Kidney (tissue), 14 donors: ENCODE measurements around the gene MRPL34. TPM values are rescaled to one million over a fixed set of nuclear protein-coding genes. Genes with fewer than 3 reads are reported as not detected.
A peak's percentile ranks its signal among the peaks of the same experiment; 100 is the strongest.

Experiments
- DNase-seq, 5 donors: peaks; one replicate each; pipeline ENCODE4 v3.0.0-alpha.2; 2013 to 2020
- FAIRE-seq: peaks from 2 replicates; lab custom pipeline; 2012; peaks lifted over from hg19 to GRCh38; lab: Jason Lieb, UNC
- H3K27ac ChIP-seq, 2 donors: one replicate each; pipeline ENCODE4 v1.7.0; 2013; ENCODE audit warnings: low read depth in 2 of 2, low read length in 2 of 2, inconsistent platforms in 1 of 2
- H3K27me3 ChIP-seq: one replicate; pipeline ENCODE4 v1.7.1; 2013; ENCODE audit warnings: low read length, inconsistent platforms; ENCODE audit not compliant: control insufficient read depth, insufficient read depth
- H3K36me3 ChIP-seq, 3 donors: one replicate each; pipeline versions ENCODE4 v1.7.0 to v1.7.1; 2013; ENCODE audit warnings: low read length in 3 of 3, control low read depth in 1 of 3, inconsistent platforms in 1 of 3; ENCODE audit not compliant: insufficient read depth in 3 of 3, control insufficient read depth in 2 of 3
- H3K4me1 ChIP-seq, 3 donors: one replicate each; pipeline versions ENCODE4 v1.7.0 to v1.7.1; 2013; ENCODE audit warnings: low read length in 3 of 3, inconsistent platforms in 1 of 3, low read depth in 1 of 3; ENCODE audit not compliant: control insufficient read depth in 2 of 3, insufficient read depth in 2 of 3
- H3K4me3 ChIP-seq, 3 donors: one replicate each; pipeline versions ENCODE4 v1.7.0 to v1.8.1; 2013; ENCODE audit warnings: low read length in 3 of 3, control low read depth in 1 of 3, inconsistent platforms in 1 of 3
- H3K9ac ChIP-seq, 3 donors: one replicate each; pipeline versions ENCODE4 v1.7.0 to v1.7.1; 2013; ENCODE audit warnings: low read length in 3 of 3, control low read depth in 1 of 3, inconsistent platforms in 1 of 3
- H3K9me3 ChIP-seq, 3 donors: one replicate each; pipeline versions ENCODE4 v1.7.0 to v1.7.1; 2013; ENCODE audit warnings: low read length in 3 of 3, control low read depth in 1 of 3, inconsistent platforms in 1 of 3; ENCODE audit not compliant: control insufficient read depth in 2 of 3, insufficient read depth in 1 of 3
- intact Hi-C: fragments of 100-400 bp; cut with DNase I; formaldehyde crosslinking; loops from one replicate; pipeline ENCODE4 v1.11.1; 2022
- polyA plus RNA-seq: library from polyadenylated mRNA; stranded (reverse); fragments of 350-450 nt; fragmentation: Illumina TruSeq; extraction: RNeasy Lipid Tissue Mini Kit (QIAGEN cat#74804); gene quantifications from one replicate; pipeline ENCODE4 v1.2.3, GENCODE V29; 2014; ENCODE audit warnings: low read depth, low replicate concordance; ENCODE audit not compliant: insufficient read depth
- total RNA-seq: library from RNA; stranded (reverse); fragmentation: NEBNext Ultra II Directional; extraction: Animal tissue kit (Norgen Biotek cat#: 25700); gene quantifications from one replicate; pipeline ENCODE4 v1.2.1, GENCODE V29; 2021
- TF ChIP-seq, protein P1 (sequence below): IDR thresholded peaks from 3 replicates; pipeline ENCODE4 v1.5.1; 2012; ENCODE audit warnings: mild to moderate bottlenecking, moderate library complexity, borderline replicate concordance; ENCODE audit not compliant: insufficient read depth; ENCODE audit errors: extremely low read depth
- donor health status: control.
- donor health status: control.
- donor health status: control.
- donor health status: control.
- donor health status: control.
- donor health status: DM: yes; HTN: yes; CAD: no.
- donor health status: Normal renal cell carcinoma (clear cell type).

Gene MRPL34
- total and polyA plus RNA-seq, 2 donors from 2014 or later = 59.3 to 369 TPM

DNA sequence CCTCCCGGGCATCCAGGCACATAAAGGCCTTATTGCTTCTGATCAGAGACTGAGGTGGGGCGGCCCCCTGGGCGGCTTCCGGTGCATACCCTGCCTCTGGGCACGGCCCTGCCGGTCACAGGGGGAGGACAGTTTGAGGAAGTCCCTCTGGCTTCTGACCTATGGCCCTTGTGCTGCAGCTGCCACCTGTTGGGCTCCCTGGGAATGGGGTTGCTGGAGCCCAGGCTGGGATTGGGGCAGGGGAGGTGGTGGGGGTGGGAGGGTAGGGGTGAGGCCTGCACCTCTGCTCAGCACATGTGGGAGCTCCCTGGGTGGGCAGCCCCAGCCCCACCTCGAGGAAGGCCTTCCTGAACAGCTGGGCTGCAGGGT is 18.3 kb downstream of the MRPL34 start:
- Histone ChIP-seq H3K27ac (no peak overlapping the region), H3K36me3 (peaks cover 0 to 5% (median 0%) of the 10 kb centered on the region in 3 donors), H3K27me3 (no peaks in the 10 kb centered on the region), H3K9ac (no peak overlapping the region), H3K4me1 (no peaks in the 10 kb centered on the region), H3K9me3 (no peaks in the 10 kb centered on the region), H3K4me3 (no peak overlapping the region)
- no peak for FAIRE-seq
- intact Hi-C loops = no loop called here
- TF ChIP-seq, protein P1, sequence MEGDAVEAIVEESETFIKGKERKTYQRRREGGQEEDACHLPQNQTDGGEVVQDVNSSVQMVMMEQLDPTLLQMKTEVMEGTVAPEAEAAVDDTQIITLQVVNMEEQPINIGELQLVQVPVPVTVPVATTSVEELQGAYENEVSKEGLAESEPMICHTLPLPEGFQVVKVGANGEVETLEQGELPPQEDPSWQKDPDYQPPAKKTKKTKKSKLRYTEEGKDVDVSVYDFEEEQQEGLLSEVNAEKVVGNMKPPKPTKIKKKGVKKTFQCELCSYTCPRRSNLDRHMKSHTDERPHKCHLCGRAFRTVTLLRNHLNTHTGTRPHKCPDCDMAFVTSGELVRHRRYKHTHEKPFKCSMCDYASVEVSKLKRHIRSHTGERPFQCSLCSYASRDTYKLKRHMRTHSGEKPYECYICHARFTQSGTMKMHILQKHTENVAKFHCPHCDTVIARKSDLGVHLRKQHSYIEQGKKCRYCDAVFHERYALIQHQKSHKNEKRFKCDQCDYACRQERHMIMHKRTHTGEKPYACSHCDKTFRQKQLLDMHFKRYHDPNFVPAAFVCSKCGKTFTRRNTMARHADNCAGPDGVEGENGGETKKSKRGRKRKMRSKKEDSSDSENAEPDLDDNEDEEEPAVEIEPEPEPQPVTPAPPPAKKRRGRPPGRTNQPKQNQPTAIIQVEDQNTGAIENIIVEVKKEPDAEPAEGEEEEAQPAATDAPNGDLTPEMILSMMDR = no peak
- DNase-seq = peak in 1 of 5 donors; percentile 65

- Histone ChIP-seq H3K27ac (no peak overlapping the region), H3K9me3 (no peaks in the 10 kb centered on the region), H3K4me1 (no peaks in the 10 kb centered on the region), H3K4me3 (no peak overlapping the region), H3K36me3 (peaks cover 0 to 5% (median 0%) of the 10 kb centered on the region in 3 donors), H3K9ac (no peak overlapping the region), H3K27me3 (no peaks in the 10 kb centered on the region)
- FAIRE-seq = no peak
- intact Hi-C loops = no loop called here
- no peak for DNase-seq
- TF ChIP-seq, protein P1 = no peak
Observed at GRCh38 chr19:17324357-17325114, 18.9 kb downstream of the MRPL34 start.

GRCh38 chr19:17325133-17325532 is 19.5 kb downstream of the MRPL34 start:
- DNase-seq (no peak), FAIRE-seq (no peak)
- H3K36me3 ChIP-seq = peaks cover 0 to 3% (median 0%) of the 10 kb centered on the region in 3 donors
- TF ChIP-seq, protein P1 = no peak
- H3K9me3 ChIP-seq = no peaks in the 10 kb centered on the region
- H3K9ac ChIP-seq = no peak overlapping the region
- no peaks in the 10 kb centered on the region for H3K27me3 ChIP-seq
- intact Hi-C loops = no loop called here
- H3K27ac ChIP-seq = no peak overlapping the region
- H3K4me3 ChIP-seq = no peak overlapping the region
- H3K4me1 ChIP-seq = no peaks in the 10 kb centered on the region
